GM12874 (cell line): Measurements from ENCODE around the gene NR6A1.

ENCODE experiments used
- CTCF ChIP-seq: IDR thresholded peaks from 2 replicates; pipeline ENCODE4 v1.5.1; 2011; ENCODE audit warnings: low read depth, mild to moderate bottlenecking, control low read depth, low read length, moderate library complexity; ENCODE audit not compliant: insufficient read depth

NR6A1 gene

DNA sequence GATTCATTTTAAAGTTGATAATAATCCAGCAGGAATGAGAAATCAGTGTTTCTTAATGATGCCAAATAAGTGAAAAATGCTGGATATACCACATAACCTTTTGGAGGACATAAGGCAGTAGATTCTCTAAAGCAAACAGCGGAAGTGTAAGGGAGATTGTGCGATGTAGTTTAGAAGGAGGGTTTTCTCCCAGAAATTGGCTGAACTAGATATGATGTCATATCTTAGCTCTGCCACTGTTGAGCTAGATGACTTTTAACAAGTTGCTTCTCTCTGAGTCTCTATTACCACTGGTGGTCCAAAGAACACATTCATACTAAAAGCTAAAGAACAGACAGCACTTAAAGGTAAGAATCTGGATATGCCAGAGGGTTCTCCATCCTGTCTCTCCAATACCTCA lies 107.0 kb downstream of the NR6A1 start:
- TF ChIP-seq CTCF, result no peak

DNA sequence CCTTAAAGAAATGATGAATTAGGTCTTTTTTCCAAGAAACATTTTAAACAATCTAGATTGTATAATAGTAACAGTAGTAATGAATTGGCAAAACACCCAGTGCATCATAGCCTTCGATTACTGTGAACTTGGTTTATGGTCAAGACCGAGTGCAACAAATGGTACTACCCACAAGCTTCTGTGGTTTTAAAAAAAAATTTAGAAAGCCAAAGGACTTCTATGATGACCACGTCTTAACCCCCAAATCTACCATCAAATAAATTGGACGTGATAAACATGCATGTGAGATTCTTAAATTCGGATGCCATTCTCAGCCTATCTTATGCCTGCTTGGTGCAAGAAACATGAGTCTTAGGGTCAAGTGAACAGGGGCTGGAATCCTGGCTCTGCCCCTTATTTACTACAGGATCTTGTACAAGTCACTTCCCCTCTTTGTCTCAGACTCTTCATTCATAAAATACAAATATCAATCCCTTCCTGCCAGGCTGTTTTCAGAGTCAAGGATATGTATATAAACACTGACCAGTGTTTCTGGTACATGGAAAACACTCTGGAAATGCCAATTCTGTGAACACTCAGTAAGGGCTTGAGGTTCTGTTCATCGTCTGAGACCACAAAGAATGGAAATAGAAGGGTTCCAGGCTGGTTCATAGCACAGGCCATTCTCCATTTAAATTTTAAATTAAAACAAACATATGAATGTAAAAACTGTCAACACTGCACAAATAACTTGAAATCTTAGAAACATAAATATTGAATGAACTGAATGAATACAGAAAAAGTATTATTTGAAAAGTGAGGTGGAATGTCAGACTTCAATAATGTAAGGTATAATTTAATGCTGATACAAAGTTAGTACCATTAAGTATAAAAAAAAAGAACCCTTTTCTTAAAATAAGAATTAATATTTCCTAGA lies 107.8 kb downstream of the NR6A1 start:
- TF ChIP-seq CTCF, result no peak

DNA sequence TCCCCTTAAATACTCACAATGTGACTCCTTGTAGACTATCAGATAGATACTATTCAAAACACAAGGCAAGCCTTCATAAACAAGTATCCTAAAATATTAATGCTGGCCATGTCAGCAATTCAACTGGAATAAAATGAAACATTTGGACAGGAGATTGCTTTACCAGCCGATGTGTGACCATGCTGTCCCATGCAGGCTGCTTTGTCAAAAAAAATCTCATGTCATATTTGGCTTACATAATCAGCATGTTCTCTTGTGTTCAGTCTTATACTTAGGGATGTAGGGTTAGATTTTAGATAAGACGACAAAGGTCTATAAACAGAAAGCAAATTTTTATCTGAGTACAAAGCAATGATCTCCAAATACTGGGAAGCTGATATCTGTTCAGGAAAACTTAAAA lies 108.5 kb downstream of the NR6A1 start:
- no peak for TF ChIP-seq CTCF

- no peak for TF ChIP-seq CTCF
Measured at GRCh38 chr9:124661271-124661670, 109.8 kb downstream of the NR6A1 start.

DNA sequence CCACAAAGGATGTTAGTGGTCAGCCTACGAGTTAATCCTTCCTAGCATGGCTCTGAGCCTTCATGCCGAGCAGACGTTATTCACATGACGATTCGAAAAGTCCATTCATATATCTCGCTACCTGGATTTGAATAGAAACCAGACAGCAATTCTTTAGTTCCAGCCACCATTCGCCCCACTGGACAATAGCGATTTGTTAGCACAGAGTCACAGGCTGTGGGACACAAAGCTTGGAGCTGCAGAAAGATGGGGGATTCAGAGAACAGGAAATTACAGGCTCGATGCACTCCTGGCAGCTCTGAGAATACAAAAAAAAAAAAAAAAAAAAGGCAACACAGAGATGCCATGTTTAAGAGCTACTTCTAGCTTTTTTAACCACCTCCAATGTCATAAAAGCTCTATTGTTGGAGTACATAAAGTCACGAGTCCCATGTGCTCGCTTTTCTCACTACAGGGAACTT lies 110.7 kb downstream of the NR6A1 start:
- TF ChIP-seq CTCF, result no peak

- TF ChIP-seq CTCF, result no peak
Measured at GRCh38 chr9:124659099-124659659, 111.9 kb downstream of the NR6A1 start.

DNA sequence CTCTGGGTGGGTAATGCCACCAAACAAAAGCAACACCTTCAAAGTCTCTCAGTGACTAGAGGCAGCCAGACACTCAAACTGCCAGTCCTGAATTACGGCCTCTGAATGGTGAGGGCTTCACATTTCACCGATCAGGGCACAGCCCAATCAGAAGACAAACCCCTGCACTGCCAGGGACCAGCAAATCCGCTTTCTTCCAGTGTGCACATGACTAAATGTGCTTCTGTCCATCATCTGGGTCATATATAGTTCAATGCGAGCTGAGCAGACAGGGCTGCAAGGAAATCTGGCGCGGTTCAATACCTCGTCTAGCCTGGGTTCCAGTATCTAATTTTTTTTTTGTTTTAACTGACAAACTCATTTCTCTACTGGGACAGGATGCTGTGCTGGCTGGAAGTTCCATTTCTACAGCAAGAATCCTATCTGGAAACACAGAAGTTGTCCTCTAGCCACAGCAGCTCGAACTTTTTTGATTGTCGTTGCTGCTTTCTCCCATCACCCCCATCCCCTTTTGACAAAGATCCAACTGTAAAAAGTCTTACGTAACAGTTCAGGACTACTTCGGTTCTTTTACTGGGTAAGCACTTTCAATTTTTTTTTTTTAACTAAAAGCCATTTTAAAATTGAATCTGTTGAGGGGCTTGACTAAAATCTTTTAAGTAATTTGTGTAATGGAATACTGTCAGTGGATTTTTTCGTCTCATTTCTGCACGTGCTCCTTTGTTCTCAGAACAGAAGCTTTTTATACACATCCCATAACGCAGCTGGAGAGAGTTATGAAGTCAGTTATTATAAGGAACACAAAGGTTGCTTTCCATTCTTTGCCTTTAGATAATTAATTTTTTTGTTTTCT lies 112.7 kb downstream of the NR6A1 start:
- TF ChIP-seq CTCF, result no peak
